IMR-90 (cell line): ENCODE results near the gene ABHD2.

Source experiments
- BHLHE40 ChIP-seq: fragments of 150-350 bp; IDR thresholded peaks from 2 replicates; pipeline ENCODE4 v1.6.1; 2016; ENCODE audit warnings: mild to moderate bottlenecking, low read depth, low read length
- CTCF ChIP-seq: conservative IDR thresholded peaks from 2 replicates; pipeline ENCODE4 v1.5.1; 2012; ENCODE audit warnings: mild to moderate bottlenecking, low read depth, low read length, improper control_type of control experiment
- ELK1 ChIP-seq: fragments of 150-350 bp; IDR thresholded peaks from 2 replicates; pipeline ENCODE4 v1.6.1; 2016; ENCODE audit warnings: low read depth, mild to moderate bottlenecking, low read length, moderate library complexity, borderline replicate concordance
- FOS ChIP-seq: fragments of 150-350 bp; IDR thresholded peaks from 2 replicates; pipeline ENCODE4 v1.6.1; 2016; ENCODE audit warnings: low read depth, low read length
- POLR2A ChIP-seq: IDR thresholded peaks from 2 replicates; pipeline ENCODE4 v1.6.1; 2012; ENCODE audit warnings: mild to moderate bottlenecking, low read depth, low read length
- RCOR1 ChIP-seq: IDR thresholded peaks from 2 replicates; pipeline ENCODE4 v1.6.1; 2012; ENCODE audit warnings: mild to moderate bottlenecking, low read length, improper control_type of control experiment; ENCODE audit not compliant: insufficient replicate concordance
- SMC3 ChIP-seq: fragments of 150-350 bp; IDR thresholded peaks from 2 replicates; pipeline ENCODE4 v1.6.1; 2016; ENCODE audit warnings: low read depth, mild to moderate bottlenecking, antibody characterized with exemption, low read length, moderate library complexity
- USF2 ChIP-seq: fragments of 150-350 bp; IDR thresholded peaks from 2 replicates; pipeline ENCODE4 v1.6.1; 2017; ENCODE audit warnings: mild to moderate bottlenecking, antibody characterized with exemption, low read length, low read depth

- TF ChIP-seq CTCF = no peak
- TF ChIP-seq SMC3 = no peak
- no peak for TF ChIP-seq POLR2A
- no peak for TF ChIP-seq RCOR1
- TF ChIP-seq USF2 = no peak
- no peak for TF ChIP-seq ELK1
- TF ChIP-seq BHLHE40 = no peak
- TF ChIP-seq FOS = no peak
Observed at GRCh38 chr15:89109238-89109637, 21.0 kb downstream of the ABHD2 start.
